ENCODE results near the gene ARHGEF26.
A peak's percentile ranks its signal among the peaks of the same experiment; 100 is the strongest.

The ARHGEF26 gene

DNA sequence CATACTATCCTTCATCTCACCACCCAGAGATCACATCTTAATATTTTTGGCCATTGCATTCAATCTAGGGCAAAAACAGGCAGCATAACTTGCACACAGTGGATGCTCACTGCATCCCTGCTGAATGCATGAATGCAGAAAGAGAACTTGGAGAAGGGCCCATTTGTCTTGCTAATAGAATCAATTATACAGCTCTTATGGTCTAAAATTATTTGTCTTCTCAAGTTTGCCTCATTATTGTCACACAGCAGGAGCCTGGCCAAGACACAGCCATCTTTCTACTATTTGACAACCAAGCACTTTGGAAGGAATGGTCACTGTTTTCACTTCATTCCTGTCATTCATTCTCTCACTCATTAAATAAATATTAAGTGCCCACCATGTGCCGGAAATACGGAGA lies 1.2 kb upstream of the ARHGEF26 start:
- no peak overlapping the region for H3K27ac ChIP-seq (replicated peaks)
- no peak overlapping the region for H3K4me3 ChIP-seq (replicated peaks; ENCODE audit: insufficient read depth, low read length)
- peaks cover 28% of the 10 kb centered on the region for H3K27me3 ChIP-seq (ENCODE audit: insufficient read depth, poor library complexity, severe bottlenecking)
- DNase-seq (ENCODE audit: low read depth in 1 of 2, low spot score in 1 of 2) = no peak
- no peak for TF ChIP-seq SPI1 (IDR thresholded peaks at IDR 0.05; ENCODE audit: borderline replicate concordance, low read depth)
- TF ChIP-seq, protein P1, sequence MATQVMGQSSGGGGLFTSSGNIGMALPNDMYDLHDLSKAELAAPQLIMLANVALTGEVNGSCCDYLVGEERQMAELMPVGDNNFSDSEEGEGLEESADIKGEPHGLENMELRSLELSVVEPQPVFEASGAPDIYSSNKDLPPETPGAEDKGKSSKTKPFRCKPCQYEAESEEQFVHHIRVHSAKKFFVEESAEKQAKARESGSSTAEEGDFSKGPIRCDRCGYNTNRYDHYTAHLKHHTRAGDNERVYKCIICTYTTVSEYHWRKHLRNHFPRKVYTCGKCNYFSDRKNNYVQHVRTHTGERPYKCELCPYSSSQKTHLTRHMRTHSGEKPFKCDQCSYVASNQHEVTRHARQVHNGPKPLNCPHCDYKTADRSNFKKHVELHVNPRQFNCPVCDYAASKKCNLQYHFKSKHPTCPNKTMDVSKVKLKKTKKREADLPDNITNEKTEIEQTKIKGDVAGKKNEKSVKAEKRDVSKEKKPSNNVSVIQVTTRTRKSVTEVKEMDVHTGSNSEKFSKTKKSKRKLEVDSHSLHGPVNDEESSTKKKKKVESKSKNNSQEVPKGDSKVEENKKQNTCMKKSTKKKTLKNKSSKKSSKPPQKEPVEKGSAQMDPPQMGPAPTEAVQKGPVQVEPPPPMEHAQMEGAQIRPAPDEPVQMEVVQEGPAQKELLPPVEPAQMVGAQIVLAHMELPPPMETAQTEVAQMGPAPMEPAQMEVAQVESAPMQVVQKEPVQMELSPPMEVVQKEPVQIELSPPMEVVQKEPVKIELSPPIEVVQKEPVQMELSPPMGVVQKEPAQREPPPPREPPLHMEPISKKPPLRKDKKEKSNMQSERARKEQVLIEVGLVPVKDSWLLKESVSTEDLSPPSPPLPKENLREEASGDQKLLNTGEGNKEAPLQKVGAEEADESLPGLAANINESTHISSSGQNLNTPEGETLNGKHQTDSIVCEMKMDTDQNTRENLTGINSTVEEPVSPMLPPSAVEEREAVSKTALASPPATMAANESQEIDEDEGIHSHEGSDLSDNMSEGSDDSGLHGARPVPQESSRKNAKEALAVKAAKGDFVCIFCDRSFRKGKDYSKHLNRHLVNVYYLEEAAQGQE (IDR thresholded peaks at IDR 0.05; ENCODE audit: insufficient replicate concordance, low read depth) = no peak
- TF ChIP-seq GABPA (IDR thresholded peaks at IDR 0.05; ENCODE audit: low read depth) = no peak
- TF ChIP-seq CTCF (IDR thresholded peaks at IDR 0.05; ENCODE audit: insufficient read depth, low read length) = no peak

DNA sequence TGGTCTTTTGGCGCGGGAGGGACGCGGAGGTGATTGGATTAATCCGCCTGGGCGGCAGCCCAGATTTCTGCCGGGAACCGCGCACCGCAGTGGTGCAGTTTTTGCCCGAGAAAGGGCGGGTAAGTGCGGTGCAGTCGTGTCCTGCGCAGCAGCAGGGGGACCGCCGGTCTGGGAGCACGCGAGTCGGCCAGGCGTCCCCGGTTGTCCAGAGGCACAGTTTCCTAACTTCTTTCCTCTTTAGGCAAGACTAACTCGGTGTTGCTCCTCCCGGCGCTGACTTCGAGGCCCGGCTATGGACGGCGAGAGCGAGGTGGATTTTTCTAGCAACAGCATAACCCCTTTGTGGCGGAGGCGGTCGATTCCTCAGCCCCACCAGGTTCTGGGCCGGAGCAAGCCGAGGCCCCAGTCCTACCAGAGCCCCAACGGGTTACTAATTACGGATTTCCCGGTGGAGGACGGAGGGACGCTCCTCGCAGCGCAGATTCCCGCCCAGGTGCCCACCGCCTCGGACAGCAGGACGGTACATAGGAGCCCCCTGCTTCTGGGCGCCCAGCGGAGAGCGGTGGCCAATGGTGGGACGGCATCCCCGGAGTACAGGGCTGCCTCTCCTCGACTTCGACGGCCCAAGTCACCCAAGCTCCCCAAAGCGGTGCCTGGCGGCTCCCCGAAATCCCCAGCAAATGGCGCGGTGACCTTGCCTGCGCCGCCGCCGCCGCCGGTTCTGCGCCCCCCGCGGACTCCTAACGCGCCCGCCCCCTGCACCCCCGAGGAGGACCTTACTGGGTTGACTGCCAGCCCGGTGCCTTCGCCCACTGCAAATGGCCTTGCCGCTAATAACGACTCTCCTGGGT lies 736 bp downstream of the ARHGEF26 start:
- peak in 1 of 2 experiments; percentile 10 for DNase-seq (ENCODE audit: low read depth in 1 of 2, low spot score in 1 of 2)
- no peak for TF ChIP-seq GABPA (IDR thresholded peaks at IDR 0.05; ENCODE audit: low read depth)
- no peak for TF ChIP-seq CTCF (IDR thresholded peaks at IDR 0.05; ENCODE audit: insufficient read depth, low read length)
- TF ChIP-seq POLR2AphosphoS5 (IDR thresholded peaks at IDR 0.05; ENCODE audit: low read depth) = no peak
- TF ChIP-seq, protein P1 (IDR thresholded peaks at IDR 0.05; ENCODE audit: insufficient replicate concordance, low read depth) = no peak
- TF ChIP-seq SPI1 (IDR thresholded peaks at IDR 0.05; ENCODE audit: borderline replicate concordance, low read depth) = no peak
- H3K4me3 ChIP-seq (replicated peaks; ENCODE audit: insufficient read depth, low read length) = peak overlapping the region; percentile 47
- peaks cover 28% of the 10 kb centered on the region for H3K27me3 ChIP-seq (ENCODE audit: insufficient read depth, poor library complexity, severe bottlenecking)
- H3K27ac ChIP-seq (replicated peaks) = no peak overlapping the region

DNA sequence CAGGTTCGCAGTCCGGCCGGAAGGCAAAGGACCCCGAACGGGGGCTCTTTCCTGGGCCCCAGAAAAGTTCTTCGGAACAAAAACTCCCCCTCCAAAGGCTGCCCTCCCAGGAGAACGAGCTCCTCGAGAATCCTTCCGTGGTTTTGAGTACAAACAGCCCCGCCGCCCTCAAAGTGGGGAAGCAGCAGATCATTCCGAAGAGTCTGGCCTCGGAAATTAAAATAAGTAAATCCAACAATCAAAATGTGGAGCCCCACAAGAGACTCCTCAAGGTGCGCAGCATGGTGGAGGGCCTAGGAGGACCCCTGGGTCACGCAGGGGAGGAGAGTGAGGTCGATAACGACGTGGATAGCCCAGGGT lies 1.3 kb downstream of the ARHGEF26 start:
- H3K4me3 ChIP-seq (replicated peaks; ENCODE audit: insufficient read depth, low read length) = no peak overlapping the region
- H3K27me3 ChIP-seq (ENCODE audit: insufficient read depth, poor library complexity, severe bottlenecking) = peaks cover 28% of the 10 kb centered on the region
- TF ChIP-seq, protein P1 (IDR thresholded peaks at IDR 0.05; ENCODE audit: insufficient replicate concordance, low read depth) = no peak
- TF ChIP-seq GABPA (IDR thresholded peaks at IDR 0.05; ENCODE audit: low read depth) = no peak
- TF ChIP-seq POLR2AphosphoS5 (IDR thresholded peaks at IDR 0.05; ENCODE audit: low read depth) = no peak
- TF ChIP-seq SPI1 (IDR thresholded peaks at IDR 0.05; ENCODE audit: borderline replicate concordance, low read depth) = no peak
- no peak for TF ChIP-seq CTCF (IDR thresholded peaks at IDR 0.05; ENCODE audit: insufficient read depth, low read length)
- no peak overlapping the region for H3K27ac ChIP-seq (replicated peaks)
- DNase-seq (ENCODE audit: low read depth in 1 of 2, low spot score in 1 of 2) = no peak

All from HL-60 (cell line).